ENCODE measurements around the gene MLLT3.
"Not testable (repeated sequence)": the region's sequence is repeated elsewhere in the genome, so short reads cannot be mapped to it uniquely, and the experiment has no call there.

MLLT3 gene

GRCh38 chr9:20593537-20593936 lies 28.8 kb downstream of the MLLT3 start:
- DNase-seq: no peak

- DNase-seq: no peak
Observed at GRCh38 chr9:20593105-20593504, 29.2 kb downstream of the MLLT3 start.

- no peak for DNase-seq
Observed at GRCh38 chr9:20592673-20593072, 29.6 kb downstream of the MLLT3 start.

GRCh38 chr9:20591223-20591622 lies 31.1 kb downstream of the MLLT3 start:
- no peak for DNase-seq

DNA sequence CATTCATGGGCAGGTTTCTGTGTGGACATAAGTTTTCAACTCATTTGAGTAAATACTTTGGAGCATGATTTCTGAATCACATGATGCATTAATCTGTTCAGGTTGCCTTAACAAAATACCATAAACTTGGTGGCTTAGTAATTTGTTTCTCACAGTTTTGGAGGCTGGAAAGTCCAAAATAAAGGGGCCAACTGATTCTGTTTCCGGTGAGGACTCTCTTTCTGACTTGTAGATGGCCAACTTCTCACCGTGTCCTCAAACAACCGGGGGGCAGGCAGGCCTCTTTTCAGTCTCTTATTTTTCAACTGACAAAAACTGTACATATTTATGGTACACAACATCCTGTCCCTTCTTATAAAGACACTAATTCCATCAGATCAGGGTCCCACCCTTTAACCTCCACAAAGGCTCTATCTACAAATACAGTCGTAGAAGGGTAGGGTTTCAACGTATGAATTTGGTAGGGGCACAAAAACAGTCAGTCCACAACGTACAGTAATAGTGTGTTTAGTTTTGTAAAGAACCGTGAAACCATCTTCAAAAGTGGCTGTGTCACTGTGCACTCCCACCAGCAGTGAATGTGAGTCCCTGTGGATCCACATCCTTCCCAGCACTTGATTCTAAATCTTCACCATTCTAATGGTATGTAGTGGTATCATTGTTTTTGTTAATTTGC lies 37.2 kb downstream of the MLLT3 start:
- DNase-seq: no peak

DNA sequence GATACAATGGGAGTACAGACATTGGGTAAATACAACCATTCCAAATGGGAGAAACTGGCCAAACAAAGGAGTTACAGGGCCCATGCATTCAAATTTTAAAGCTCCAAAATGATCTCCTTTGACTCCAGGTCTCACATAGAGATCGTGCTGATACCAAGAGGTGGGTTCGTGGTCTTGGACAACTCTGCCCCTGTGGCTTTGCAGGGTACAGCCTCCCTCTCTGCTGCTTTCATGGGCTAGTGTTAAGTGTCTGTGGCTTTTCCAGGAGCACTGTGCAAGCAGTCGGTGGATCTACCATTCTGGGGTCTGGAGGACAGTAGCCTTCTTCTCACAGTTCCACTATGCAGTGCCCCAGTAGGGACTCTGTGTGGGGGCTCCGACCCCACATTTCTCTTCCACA lies 39.2 kb downstream of the MLLT3 start:
- not testable (repeated sequence) for DNase-seq

DNA sequence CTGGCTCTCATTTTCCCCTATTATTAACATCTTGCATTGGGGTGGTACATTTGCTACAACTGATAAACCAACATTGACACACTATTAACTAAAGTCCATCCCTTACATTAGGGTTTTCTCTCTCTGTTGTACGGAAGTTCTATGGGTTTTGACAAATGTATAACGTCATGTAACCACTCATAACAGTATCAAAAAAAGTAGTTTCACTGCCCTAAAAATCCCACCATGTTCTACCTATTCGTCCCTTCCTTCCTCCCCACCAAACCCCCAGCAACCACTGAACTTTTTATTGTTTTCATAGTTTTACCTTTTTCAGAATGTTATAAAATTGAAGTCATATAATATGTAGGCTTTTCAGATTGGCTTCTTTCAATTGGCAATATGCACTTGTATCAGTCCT lies 40.1 kb downstream of the MLLT3 start:
- no peak for DNase-seq

DNA sequence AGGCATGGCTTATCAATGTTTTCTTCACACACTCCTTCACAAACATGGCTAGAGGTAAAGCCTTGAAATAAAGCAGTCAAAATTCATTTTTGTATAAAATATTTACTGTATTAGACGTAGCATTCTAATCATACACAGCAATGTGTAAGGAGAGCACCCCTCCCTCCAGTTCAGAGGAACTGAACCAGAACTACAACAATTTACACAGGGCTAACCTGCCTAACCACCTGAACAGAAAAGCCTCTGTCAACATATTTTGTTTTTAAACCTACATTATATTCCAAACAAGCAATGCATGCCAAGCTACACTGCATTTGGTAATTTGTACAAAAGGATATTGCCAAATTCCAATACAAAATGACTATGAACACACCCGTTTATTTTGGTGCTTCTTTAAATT lies 41.6 kb downstream of the MLLT3 start:
- no peak for DNase-seq

DNA sequence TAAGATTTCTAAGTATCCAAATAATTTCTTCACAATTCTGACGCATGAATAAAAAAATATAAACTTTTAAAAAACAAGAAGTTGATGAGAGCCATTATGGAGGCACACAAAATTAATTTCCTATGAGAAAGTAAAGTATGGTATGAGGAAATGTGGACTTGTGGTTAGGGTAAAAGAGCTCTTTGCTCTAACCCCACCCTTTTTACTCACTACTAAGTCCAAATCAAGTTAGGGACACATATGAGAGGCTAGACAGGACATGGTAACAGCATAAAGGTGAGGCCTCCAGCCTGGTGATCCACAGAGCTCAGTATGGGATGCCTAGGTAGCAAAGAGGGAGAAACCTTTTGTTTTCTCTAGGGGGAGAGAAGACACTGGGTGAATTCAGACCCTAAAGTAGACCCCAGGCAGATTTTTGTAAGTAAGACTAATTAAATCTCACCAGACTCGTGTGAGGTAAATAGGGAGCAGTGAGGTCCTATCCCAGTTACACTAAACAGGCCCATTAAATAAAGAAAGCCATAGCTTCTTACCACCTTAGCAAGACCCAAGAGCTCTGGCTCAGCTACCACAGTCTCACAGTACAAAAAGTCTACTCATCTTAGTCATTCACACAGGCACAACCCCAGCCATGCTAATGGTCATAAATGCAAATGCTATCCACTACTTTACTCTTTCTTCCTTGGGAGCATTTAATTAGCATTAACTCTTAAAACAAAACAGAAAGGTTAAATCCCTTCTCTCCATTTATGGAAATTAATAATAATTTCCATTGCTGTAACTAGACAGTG lies 42.6 kb downstream of the MLLT3 start:
- no peak for DNase-seq

DNA sequence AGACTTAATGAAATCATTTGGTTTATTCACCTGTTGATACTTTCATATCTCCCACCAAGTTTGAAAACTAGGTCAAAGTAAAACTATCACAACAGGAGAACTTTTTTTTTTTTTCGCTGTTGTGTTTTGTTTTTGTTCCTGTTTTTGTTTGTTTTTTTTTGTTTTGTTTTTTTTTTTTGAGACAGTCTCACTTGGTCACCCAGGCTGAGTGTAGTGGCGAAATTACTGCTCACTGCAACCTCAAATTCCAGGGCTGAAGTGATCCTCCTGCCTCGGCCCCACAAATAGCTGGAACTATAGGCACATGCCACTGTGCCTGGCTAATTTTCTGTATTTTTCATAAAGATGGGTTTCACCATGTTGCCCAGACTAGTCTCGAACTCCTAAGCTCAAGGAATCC lies 49.3 kb downstream of the MLLT3 start:
- no peak for DNase-seq

DNA sequence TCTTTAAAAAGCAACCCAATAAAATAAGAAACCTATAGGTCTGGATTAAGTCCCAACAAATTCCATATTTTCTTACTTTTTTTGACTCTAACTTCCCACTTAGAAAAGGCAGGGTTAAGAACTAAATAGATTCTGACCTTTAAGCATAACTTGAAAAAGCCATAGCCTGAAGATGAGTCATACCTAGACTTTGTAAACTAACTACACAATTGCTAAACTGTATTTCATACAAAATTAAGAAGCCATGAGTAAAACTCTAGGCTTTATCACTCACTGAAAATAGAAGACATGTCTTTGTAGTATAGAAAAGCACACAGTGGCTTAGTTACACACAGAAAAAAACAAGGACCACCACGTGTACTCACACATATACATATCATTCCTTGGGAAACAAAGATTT lies 51.5 kb downstream of the MLLT3 start:
- DNase-seq: no peak

GRCh38 chr9:20570087-20570486 lies 52.2 kb downstream of the MLLT3 start:
- DNase-seq: no peak

- DNase-seq: no peak
Observed at GRCh38 chr9:20569525-20569924, 52.8 kb downstream of the MLLT3 start.

GRCh38 chr9:20568400-20568799 lies 53.9 kb downstream of the MLLT3 start:
- no peak for DNase-seq

- no peak for DNase-seq
Observed at GRCh38 chr9:20566401-20566800, 55.9 kb downstream of the MLLT3 start.

DNA sequence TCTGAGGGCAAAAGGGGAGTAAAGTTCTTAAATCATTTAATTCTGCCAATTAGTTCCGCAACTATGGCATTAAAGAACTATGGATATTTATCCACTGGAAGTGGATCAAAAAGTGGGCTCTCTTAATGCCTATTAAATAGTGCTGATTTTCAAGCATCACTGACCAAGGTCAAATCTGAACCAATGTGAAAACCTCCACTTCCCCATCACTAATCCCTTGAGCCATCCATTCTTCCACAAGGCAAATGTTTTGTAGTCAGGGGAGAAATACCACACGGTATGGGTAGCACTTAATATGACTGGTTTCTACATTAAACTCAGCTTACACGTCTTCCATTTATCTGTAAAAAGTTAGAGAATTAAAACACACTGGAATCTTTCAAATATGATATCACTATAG lies 57.6 kb downstream of the MLLT3 start:
- DNase-seq: no peak

- DNase-seq: no peak
Observed at GRCh38 chr9:20563917-20564316, 58.4 kb downstream of the MLLT3 start.

GRCh38 chr9:20562051-20562450 lies 60.2 kb downstream of the MLLT3 start:
- DNase-seq: no peak

DNA sequence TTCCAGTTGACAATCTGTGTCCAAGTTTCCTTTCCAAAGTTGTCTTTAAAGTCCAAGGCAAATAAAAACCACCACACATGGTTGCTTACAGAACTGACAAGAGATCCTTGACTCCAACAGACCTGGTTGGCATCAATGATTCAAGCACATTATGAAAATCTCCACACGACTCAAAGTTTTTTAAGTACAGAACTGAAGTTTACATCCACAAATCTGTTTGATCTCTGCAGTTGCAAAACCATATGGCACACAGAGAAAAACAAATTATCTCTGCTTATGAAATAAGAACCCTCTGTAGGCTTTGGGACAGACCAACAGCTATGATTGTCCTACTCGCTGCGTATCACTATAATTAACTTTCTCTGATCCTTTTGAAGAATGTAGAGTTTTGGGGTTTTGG lies 60.8 kb downstream of the MLLT3 start:
- DNase-seq: no peak

GRCh38 chr9:20559231-20559890 lies 62.9 kb downstream of the MLLT3 start:
- no peak for DNase-seq

GRCh38 chr9:20558566-20559016 lies 63.7 kb downstream of the MLLT3 start:
- no peak for DNase-seq

- no peak for DNase-seq
Observed at GRCh38 chr9:20557890-20558565, 64.3 kb downstream of the MLLT3 start.

DNA sequence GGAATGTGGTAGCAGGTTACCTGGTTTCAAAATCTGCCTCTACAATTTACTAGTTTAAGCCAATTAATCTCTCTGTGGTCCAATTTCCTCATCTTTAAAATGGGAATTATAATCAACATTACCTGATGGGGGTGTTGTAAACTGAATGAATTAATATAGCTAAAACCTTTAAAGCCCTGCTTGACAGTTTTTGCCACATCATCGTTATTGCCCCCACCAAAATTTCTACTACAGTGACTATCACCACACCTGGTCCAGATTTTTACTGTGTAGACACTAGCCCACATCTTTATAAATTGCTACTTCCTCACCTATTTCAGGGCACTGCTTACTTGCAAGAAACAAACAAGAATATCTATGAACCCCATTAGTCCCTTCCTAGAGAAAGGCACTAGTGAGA lies 65.0 kb downstream of the MLLT3 start:
- DNase-seq: no peak

Measured in activated CD4-positive, alpha-beta T cell treated with anti-CD3 and anti-CD28 coated beads for 1 hour (primary cell).